NT2/D1 (cell line): ENCODE results near the gene MED15.

Experiments used
- DNase-seq: peaks from one replicate; pipeline ENCODE4 v3.0.0-alpha.2; 2011; ENCODE audit warnings: low read depth, low spot score
- H3K27me3 ChIP-seq: 2 replicates; pipeline ENCODE4 v1.6.0; 2011; ENCODE audit warnings: mild to moderate bottlenecking; ENCODE audit not compliant: insufficient read length, insufficient read depth
- H3K36me3 ChIP-seq: 2 replicates; pipeline ENCODE4 v1.6.1; 2011; ENCODE audit warnings: mild to moderate bottlenecking, low read length, mixed read lengths; ENCODE audit not compliant: insufficient read depth, insufficient read length
- H3K4me1 ChIP-seq: 2 replicates; pipeline ENCODE4 v1.5.1; 2011; ENCODE audit not compliant: insufficient read depth, insufficient read length
- H3K4me3 ChIP-seq: 2 replicates; pipeline ENCODE4 v1.5.1; 2011; ENCODE audit warnings: low read depth; ENCODE audit not compliant: insufficient read length
- H3K9ac ChIP-seq: 2 replicates; pipeline ENCODE4 v1.6.0; 2011; ENCODE audit warnings: low read depth; ENCODE audit not compliant: insufficient read length
- H3K9me3 ChIP-seq: 2 replicates; pipeline ENCODE4 v1.5.1; 2011; ENCODE audit warnings: mild to moderate bottlenecking, low read length; ENCODE audit not compliant: insufficient read depth
- SUZ12 ChIP-seq: IDR thresholded peaks from 2 replicates; pipeline ENCODE4 v1.6.1; 2011; ENCODE audit not compliant: insufficient read length, insufficient read depth; ENCODE audit errors: extremely low read depth
- YY1 ChIP-seq: IDR thresholded peaks from 2 replicates; pipeline ENCODE4 v1.6.1; 2011; ENCODE audit not compliant: insufficient read length, insufficient read depth
- ZNF274 ChIP-seq: IDR thresholded peaks from 2 replicates; pipeline ENCODE4 v1.6.1; 2011; ENCODE audit warnings: mild to moderate bottlenecking, low read depth, low read length

MED15 gene

GRCh38 chr22:20587206-20587958, 80.0 kb downstream of the MED15 start:
- Histone ChIP-seq H3K9ac (no peak overlapping the region), H3K9me3 (no peaks in the 10 kb centered on the region), H3K27me3 (no peaks in the 10 kb centered on the region), H3K4me3 (no peak overlapping the region), H3K4me1 (peaks cover 16% of the 10 kb centered on the region), H3K36me3 (peaks cover 58% of the 10 kb centered on the region)
- TF ChIP-seq SUZ12 (no peak), ZNF274 (no peak), YY1 (no peak)
- DNase-seq, result no peak

DNA sequence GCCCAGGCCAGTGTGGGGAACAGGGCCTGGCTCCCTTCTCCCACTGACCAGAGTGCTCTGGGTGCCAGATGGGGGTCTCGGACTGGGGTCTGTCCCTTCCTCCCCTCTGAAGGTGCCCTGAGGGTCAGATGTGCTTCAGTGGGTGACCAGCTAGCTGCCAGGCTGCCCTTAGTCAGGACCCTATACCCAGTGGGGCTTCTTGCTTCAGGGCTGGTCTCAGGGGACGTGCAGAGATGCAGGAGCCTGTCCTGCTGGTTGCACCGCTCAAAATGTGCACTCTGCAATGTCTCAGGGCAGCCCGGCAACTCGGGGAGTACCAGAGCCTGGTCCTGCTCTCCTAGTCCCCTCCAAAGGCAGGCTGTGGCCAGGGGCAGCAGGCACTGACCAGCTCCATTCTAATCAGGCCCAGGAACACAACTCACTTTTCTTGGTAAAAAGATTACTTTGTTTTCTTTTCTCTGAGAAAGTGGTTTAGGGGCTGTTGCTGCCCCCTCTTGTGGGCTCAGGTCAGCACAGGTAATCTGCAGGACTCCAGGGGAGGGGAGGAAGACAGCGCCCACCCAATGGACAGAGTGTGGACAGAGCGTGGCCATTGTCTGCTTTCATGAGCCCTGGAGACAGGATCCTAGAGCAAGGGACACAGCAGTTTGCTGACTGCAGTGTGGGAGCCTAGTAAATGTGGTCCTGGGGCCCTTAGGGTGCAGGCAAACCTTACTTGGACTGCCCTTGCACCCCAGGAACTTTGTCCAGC, 80.9 kb downstream of the MED15 start:
- Histone ChIP-seq H3K4me3 (no peak overlapping the region), H3K4me1 (peaks cover 14% of the 10 kb centered on the region), H3K9me3 (no peaks in the 10 kb centered on the region), H3K36me3 (peaks cover 50% of the 10 kb centered on the region), H3K9ac (no peak overlapping the region), H3K27me3 (no peaks in the 10 kb centered on the region)
- DNase-seq, result no peak
- no peak for TF ChIP-seq SUZ12
- TF ChIP-seq YY1, result no peak

- Histone ChIP-seq H3K4me1 (peaks cover 8% of the 10 kb centered on the region), H3K27me3 (no peaks in the 10 kb centered on the region), H3K36me3 (peaks cover 43% of the 10 kb centered on the region), H3K9me3 (no peaks in the 10 kb centered on the region), H3K9ac (no peak overlapping the region), H3K4me3 (no peak overlapping the region)
- TF ChIP-seq ZNF274, result no peak
- no peak for TF ChIP-seq SUZ12
- TF ChIP-seq YY1, result no peak
- no peak for DNase-seq
Observed at GRCh38 chr22:20588843-20589581, 81.6 kb downstream of the MED15 start.

- H3K36me3 ChIP-seq, result peaks cover 34% of the 10 kb centered on the region
- H3K4me3 ChIP-seq, result no peak overlapping the region
- DNase-seq, result no peak
Observed at GRCh38 chr22:20589614-20590476, 82.4 kb downstream of the MED15 start.

GRCh38 chr22:20590477-20591294, 83.3 kb downstream of the MED15 start:
- H3K4me1 ChIP-seq, result peaks cover 8% of the 10 kb centered on the region
- H3K36me3 ChIP-seq, result peaks cover 26% of the 10 kb centered on the region
- no peaks in the 10 kb centered on the region for H3K27me3 ChIP-seq
- no peaks in the 10 kb centered on the region for H3K9me3 ChIP-seq
- H3K4me3 ChIP-seq, result no peak overlapping the region
- TF ChIP-seq YY1, result no peak
- TF ChIP-seq ZNF274, result no peak
- TF ChIP-seq SUZ12, result no peak
- no peak for DNase-seq
- H3K9ac ChIP-seq, result no peak overlapping the region

More at GRCh38 chr22:20589614-20590476, 82.4 kb downstream of the MED15 start:
- Histone ChIP-seq H3K9ac (no peak overlapping the region), H3K9me3 (no peaks in the 10 kb centered on the region), H3K27me3 (no peaks in the 10 kb centered on the region), H3K4me1 (peaks cover 8% of the 10 kb centered on the region)
- no peak for TF ChIP-seq SUZ12
- TF ChIP-seq YY1, result no peak
- TF ChIP-seq ZNF274, result no peak

- Histone ChIP-seq H3K36me3 (peaks cover 21% of the 10 kb centered on the region), H3K9me3 (no peaks in the 10 kb centered on the region), H3K4me1 (peaks cover 8% of the 10 kb centered on the region), H3K27me3 (no peaks in the 10 kb centered on the region), H3K4me3 (no peak overlapping the region), H3K9ac (no peak overlapping the region)
- DNase-seq, result no peak
- no peak for TF ChIP-seq SUZ12
- TF ChIP-seq ZNF274, result no peak
- no peak for TF ChIP-seq YY1
Observed at GRCh38 chr22:20591295-20591645, 83.9 kb downstream of the MED15 start.
